DMS153 treated with DMSO at 0.1 percent for 48 hours (cell line): ENCODE data around the gene RAB6A.
"Not testable (repeated sequence)": the region's sequence is repeated elsewhere in the genome, so short reads cannot be mapped to it uniquely, and the experiment has no call there.

Experiments
- DNase-seq: peaks from one replicate; lab custom pipeline; 2025; ENCODE audit not compliant: unreplicated experiment; lab: John Stamatoyannopoulos, UW

Gene RAB6A

GRCh38 chr11:73729594-73730206 is 31.2 kb downstream of the RAB6A start:
- no peak for DNase-seq

- DNase-seq, result no peak
Observed at GRCh38 chr11:73728000-73728399, 32.9 kb downstream of the RAB6A start.

GRCh38 chr11:73726825-73727224 is 34.0 kb downstream of the RAB6A start:
- DNase-seq, result no peak

- DNase-seq, result no peak
Observed at GRCh38 chr11:73717136-73717535, 43.7 kb downstream of the RAB6A start.

- no peak for DNase-seq
Observed at GRCh38 chr11:73716153-73717056, 44.5 kb downstream of the RAB6A start.

- no peak for DNase-seq
Observed at GRCh38 chr11:73715541-73715940, 45.3 kb downstream of the RAB6A start.

GRCh38 chr11:73710964-73711363 is 49.9 kb downstream of the RAB6A start:
- DNase-seq, result no peak

GRCh38 chr11:73705053-73705452 is 55.8 kb downstream of the RAB6A start:
- no peak for DNase-seq

GRCh38 chr11:73693899-73694525 is 66.9 kb downstream of the RAB6A start:
- DNase-seq, result no peak

GRCh38 chr11:73680687-73681086 is 80.2 kb downstream of the RAB6A start:
- no peak for DNase-seq

- not testable (repeated sequence) for DNase-seq
Observed at GRCh38 chr11:73676552-73676951, 84.3 kb downstream of the RAB6A start.

GRCh38 chr11:73671701-73672100 is 89.2 kb downstream of the RAB6A start:
- no peak for DNase-seq

GRCh38 chr11:73670808-73671207 is 90.1 kb downstream of the RAB6A start:
- DNase-seq, result no peak

GRCh38 chr11:73667891-73668290 is 93.0 kb downstream of the RAB6A start:
- no peak for DNase-seq

- no peak for DNase-seq
Observed at GRCh38 chr11:73664877-73665276, 96.0 kb downstream of the RAB6A start.

GRCh38 chr11:73663604-73664495 is 97.0 kb downstream of the RAB6A start:
- DNase-seq, result no peak

GRCh38 chr11:73662445-73663157 is 98.3 kb downstream of the RAB6A start:
- DNase-seq, result no peak

GRCh38 chr11:73661035-73661628 is 99.7 kb downstream of the RAB6A start:
- DNase-seq, result no peak

- DNase-seq, result no peak
Observed at GRCh38 chr11:73660497-73661034, 100.3 kb downstream of the RAB6A start.

- no peak for DNase-seq
Observed at GRCh38 chr11:73659961-73660360, 100.9 kb downstream of the RAB6A start.
